HepG2 (cell line): ENCODE measurements around the gene MYO15A. TPM values are rescaled to one million over a fixed set of nuclear protein-coding genes. Genes with fewer than 3 reads are reported as not detected.

Source experiments
- ATAC-seq: fragments of 200-7000 bp; cut with Tn5 transposase; 3 replicates; pipeline ENCODE4 v1.9.1; 2020; ENCODE audit warnings: mild to moderate bottlenecking, moderate library complexity
- BruUV-seq: library from RNA; stranded (reverse); fragments of 400-500 nt; replicated peaks from 2 replicates; lab custom pipeline; 2021; lab: Mats Ljungman, UMichigan
- CTCF ChIA-PET: fragments of 300-600 bp; formaldehyde crosslinking; extraction: SDS; loops from one replicate; lab custom pipeline; 2021; ENCODE audit warnings: low total read pairs, inconsistent platforms, low intra/inter-chr PET ratio; lab: Yijun Ruan, JAX
- POLR2A ChIA-PET: fragments of 350-600 bp; sonication (Branson Sonifier 250); formaldehyde crosslinking; loops from one replicate; lab custom pipeline; 2020; ENCODE audit warnings: antibody characterized with exemption, inconsistent platforms; lab: Yijun Ruan, JAX
- DNase-seq: peaks from one replicate; pipeline ENCODE4 v3.0.0-alpha.2; 2015; ENCODE audit warnings: low spot score
- FAIRE-seq: peaks from 3 replicates; lab custom pipeline; 2011; peaks lifted over from hg19 to GRCh38; lab: Jason Lieb, UNC
- H2AFZ ChIP-seq: one replicate; pipeline ENCODE4 v1.6.1; 2011; ENCODE audit warnings: low read length, inconsistent platforms
- H3K27ac ChIP-seq: fragments of 300-600 bp; 3 replicates; pipeline ENCODE4 v1.8.0; 2011; ENCODE audit warnings: mixed run types, mild to moderate bottlenecking, mixed read lengths, low read length, inconsistent platforms; ENCODE audit not compliant: insufficient read depth; ENCODE audit errors: extremely low read length
- H3K27me3 ChIP-seq, 2 experiments: fragments of 200-600 bp in 1 of 2; 2 replicates in 1 of 2; 3 replicates in 1 of 2; pipeline versions ENCODE4 v1.6.0 to v1.8.0; 2011; ENCODE audit warnings: low read length in 2 of 2, mild to moderate bottlenecking in 2 of 2, moderate library complexity in 2 of 2, inconsistent platforms in 1 of 2; ENCODE audit not compliant: insufficient read depth in 2 of 2, control insufficient read depth in 1 of 2
- H3K36me3 ChIP-seq, 2 experiments: fragments of 200-600 bp in 1 of 2; replicated peaks in 1 of 2; 2 replicates in 1 of 2; 3 replicates in 1 of 2; pipeline versions ENCODE4 v1.5.1 to v1.8.0; 2011; ENCODE audit warnings: low read length in 2 of 2, inconsistent platforms in 1 of 2; ENCODE audit not compliant: insufficient read depth in 2 of 2, control insufficient read depth in 1 of 2
- H3K4me1 ChIP-seq: 2 replicates; pipeline ENCODE4 v1.5.1; 2012; ENCODE audit warnings: low read length, inconsistent platforms; ENCODE audit not compliant: insufficient read depth
- H3K4me2 ChIP-seq: 2 replicates; pipeline ENCODE4 v1.6.0; 2011; ENCODE audit warnings: low read depth, low read length, inconsistent platforms
- H3K4me3 ChIP-seq, 3 experiments: fragments of 200-600 bp in 1 of 3; sonication (generic), shearing (Covaris generic) in 1 of 3; replicated peaks in 1 of 3; 2 replicates each; pipeline ENCODE4 v1.5.1; 2011 to 2016; ENCODE audit warnings: low read length in 3 of 3, inconsistent platforms in 2 of 3, low read depth in 2 of 3, mild to moderate bottlenecking in 2 of 3, control low read depth in 1 of 3, mixed read lengths in 1 of 3; ENCODE audit not compliant: insufficient read depth in 1 of 3
- H3K79me2 ChIP-seq: one replicate; pipeline ENCODE4 v1.6.1; 2011; ENCODE audit warnings: low read length, inconsistent platforms; ENCODE audit not compliant: insufficient read depth
- H3K9ac ChIP-seq: 2 replicates; pipeline ENCODE4 v1.6.0; 2011; ENCODE audit warnings: mild to moderate bottlenecking, low read depth, low read length, inconsistent platforms; ENCODE audit not compliant: insufficient read depth
- H3K9me3 ChIP-seq: 2 replicates; pipeline ENCODE4 v1.5.1; 2012; ENCODE audit warnings: mild to moderate bottlenecking, low read length
- H4K20me1 ChIP-seq: 2 replicates; pipeline ENCODE4 v1.6.0; 2011; ENCODE audit warnings: inconsistent platforms, mild to moderate bottlenecking, low read length, moderate library complexity; ENCODE audit not compliant: insufficient read depth
- CEBPB ChIP-seq: IDR thresholded peaks from 2 replicates; pipeline ENCODE4 v1.6.1; 2011; ENCODE audit warnings: low read depth, low read length, improper control_type of control experiment, borderline replicate concordance
- FLYWCH1 ChIP-seq: sonication (generic); formaldehyde crosslinking; IDR thresholded peaks from 2 replicates; pipeline ENCODE4 v1.8.1; 2023; ENCODE audit warnings: mild to moderate bottlenecking, missing genetic modification reagents
- FOXM1 ChIP-seq: sonication (generic); formaldehyde crosslinking; IDR thresholded peaks from 2 replicates; pipeline ENCODE4 v1.5.0; 2020; ENCODE audit warnings: missing genetic modification reagents
- FOXP4 ChIP-seq: sonication (generic); formaldehyde crosslinking; IDR thresholded peaks from 2 replicates; pipeline ENCODE4 v1.4.0; 2020; ENCODE audit warnings: missing genetic modification reagents
- GPN1 ChIP-seq: sonication (generic); formaldehyde crosslinking; IDR thresholded peaks from 2 replicates; pipeline ENCODE4 v1.5.1; 2020; ENCODE audit warnings: missing genetic modification reagents, borderline replicate concordance
- KDM5A ChIP-seq: fragments of 200-600 bp; sonication (generic); IDR thresholded peaks from 2 replicates; pipeline ENCODE4 v1.7.0; 2018; ENCODE audit warnings: antibody characterized with exemption, mild to moderate bottlenecking, low read length, borderline replicate concordance
- PAX8 ChIP-seq: sonication (generic); formaldehyde crosslinking; IDR thresholded peaks from 2 replicates; pipeline ENCODE4 v1.8.0; 2022; ENCODE audit warnings: mild to moderate bottlenecking, missing genetic modification reagents, borderline replicate concordance
- RBFOX2 ChIP-seq: fragments of 200-400 bp; formaldehyde crosslinking; IDR thresholded peaks from 2 replicates; pipeline ENCODE4 v1.6.1; 2017; ENCODE audit warnings: low read depth, mild to moderate bottlenecking, low read length
- RXRA ChIP-seq: sonication (generic); formaldehyde crosslinking; IDR thresholded peaks from 2 replicates; pipeline ENCODE4 v1.5.1; 2020; ENCODE audit warnings: missing genetic modification reagents
- SAP130 ChIP-seq: IDR thresholded peaks from 2 replicates; pipeline ENCODE4 v1.6.1; 2016; ENCODE audit warnings: low read depth
- SOX13 ChIP-seq, 3 experiments: fragments of 450-650 bp in 1 of 3; sonication (generic) in 1 of 3; formaldehyde crosslinking in 1 of 3; IDR thresholded peaks in 2 of 3; conservative IDR thresholded peaks in 1 of 3; 2 replicates each; pipeline versions ENCODE4 v1.5.0 to v1.6.1; 2016 to 2020; ENCODE audit warnings: antibody characterized with exemption in 1 of 3, mild to moderate bottlenecking in 1 of 3, missing compliant biosample characterization in 1 of 3, missing genetic modification reagents in 1 of 3, moderate library complexity in 1 of 3
- SOX5 ChIP-seq: IDR thresholded peaks from 2 replicates; pipeline ENCODE4 v1.6.1; 2016; ENCODE audit warnings: borderline replicate concordance
- SP1 ChIP-seq, 2 experiments: fragments of 450-650 bp in 1 of 2; sonication (generic) in 1 of 2; formaldehyde crosslinking in 1 of 2; IDR thresholded peaks; 2 replicates each; pipeline versions ENCODE4 v1.4.0 to v1.6.1; 2016 to 2020; ENCODE audit warnings: missing genetic modification reagents in 1 of 2
- SP140L ChIP-seq: sonication (generic); formaldehyde crosslinking; IDR thresholded peaks from 2 replicates; pipeline ENCODE4 v1.4.0; 2020; ENCODE audit warnings: missing genetic modification reagents, borderline replicate concordance
- STAT5B ChIP-seq: sonication (generic); formaldehyde crosslinking; IDR thresholded peaks from 2 replicates; pipeline ENCODE4 v1.4.0; 2020; ENCODE audit warnings: missing genetic modification reagents
- TEAD3 ChIP-seq: optimal IDR thresholded peaks from 2 replicates; pipeline ENCODE3; 2016; ENCODE audit warnings: borderline replicate concordance
- ZBTB7A ChIP-seq: sonication (generic); formaldehyde crosslinking; IDR thresholded peaks from 2 replicates; pipeline ENCODE4 v1.8.0; 2022; ENCODE audit warnings: mild to moderate bottlenecking, missing genetic modification reagents
- ZNF160 ChIP-seq: sonication (generic); formaldehyde crosslinking; IDR thresholded peaks from 2 replicates; pipeline ENCODE4 v1.8.0; 2022; ENCODE audit warnings: mild to moderate bottlenecking, inconsistent platforms, missing genetic modification reagents
- ZNF333 ChIP-seq: sonication (generic); formaldehyde crosslinking; IDR thresholded peaks from 2 replicates; pipeline ENCODE4 v1.4.0; 2020; ENCODE audit warnings: mild to moderate bottlenecking, missing genetic modification reagents, borderline replicate concordance
- ZNF543 ChIP-seq: sonication (generic); formaldehyde crosslinking; IDR thresholded peaks from 2 replicates; pipeline ENCODE4 v1.4.0; 2020; ENCODE audit warnings: mild to moderate bottlenecking, missing genetic modification reagents
- ZNF569 ChIP-seq: sonication (generic); formaldehyde crosslinking; IDR thresholded peaks from 2 replicates; pipeline ENCODE4 v1.5.0; 2020; ENCODE audit warnings: mild to moderate bottlenecking, missing genetic modification reagents, moderate library complexity, borderline replicate concordance
- WGBS: methylation state at CpG from one replicate; pipeline ENCODE4 v1.1.6; 2017; ENCODE audit warnings: low lambda C conversion rate; 5-methylcytosine and 5-hydroxymethylcytosine counted together
- in situ Hi-C: cut with HindIII; loops from 2 replicates; pipeline ENCODE4 v1.10.0; 2017; ENCODE audit warnings: low pct_unique_long_range_greater_than_20kb; ENCODE audit not compliant: extremely low pct_ligation_motif_present
- intact Hi-C: fragments of 100-400 bp; cut with micrococcal nuclease; formaldehyde crosslinking; loops from one replicate; pipeline ENCODE4 v1.10.0; 2022; ENCODE audit not compliant: unreplicated experiment
- polyA plus RNA-seq, 8 experiments: library from polyadenylated mRNA; depleted of rRNA in 3 of 8; stranded (reverse) in 7 of 8; unstranded in 1 of 8; fragments of >200 nt; fragmentation: Illumina TruSeq in 4 of 8; extraction: Trizol in 4 of 8; gene quantifications; 2 replicates each; pipeline versions ENCODE4 v1.2.1 to v1.2.3, GENCODE V29; 2011 to 2016; ENCODE audit warnings: low read depth in 4 of 8, missing spikeins in 1 of 8, mixed read lengths in 1 of 8; ENCODE audit not compliant: insufficient read depth in 1 of 8
- total RNA-seq, 5 experiments: library from RNA; depleted of rRNA; stranded (reverse); fragments of >200 nt; fragmentation: Illumina TruSeq; extraction: Trizol; gene quantifications; 2 replicates each; pipeline ENCODE4 v1.2.3, GENCODE V29; 2016; ENCODE audit warnings: low read depth in 1 of 5

The MYO15A gene
- total and polyA plus RNA-seq, 2 of the 13 experiments (the other 11 are each of a cell fraction or from before 2014, with no cell fraction given): 0.07 to 0.20 TPM

- no peak for TF ChIP-seq SP140L (CRISPR knock-in tag)
- TF ChIP-seq FLYWCH1 (CRISPR knock-in tag): no peak
- no peak for TF ChIP-seq STAT5B (CRISPR knock-in tag)
- TF ChIP-seq FOXM1 (CRISPR knock-in tag): no peak
- no peak for TF ChIP-seq RXRA
- TF ChIP-seq ZNF543: no peak
- no peak for TF ChIP-seq SP1 (IDR thresholded peaks at IDR 0.05)
- no peak for TF ChIP-seq SP1 (CRISPR knock-in tag; IDR thresholded peaks at IDR 0.05)
- no peak for TF ChIP-seq FOXP4
- TF ChIP-seq PAX8: no peak
- no peak for TF ChIP-seq KDM5A
- TF ChIP-seq CEBPB: peak; percentile 74
- no peak for TF ChIP-seq ZNF160 (CRISPR knock-in tag)
- no peak for TF ChIP-seq GPN1 (CRISPR knock-in tag)
- TF ChIP-seq, all 625 proteins: peak for 4
Measured at GRCh38 chr17:18186627-18186982, 78.0 kb downstream of the MYO15A start (continued).

- Histone ChIP-seq H3K4me2 (peak overlapping the region; percentile 99), H3K4me1 (peaks cover 70% of the 10 kb centered on the region), H3K9me3 (no peaks in the 10 kb centered on the region), H3K9ac (peak overlapping the region; percentile 87), H3K27me3 (no peaks in the 10 kb centered on the region), H3K36me3 (peaks cover 4 to 29% of the 10 kb centered on the region in 2 experiments; a peak in 4 of 5 replicates), H3K27ac (peak overlapping the region; percentile 26), H3K79me2 (peaks cover 77% of the 10 kb centered on the region), H2AFZ (no peak overlapping the region), H3K4me3 (peak overlapping the region; percentile 80 to 96 (median 81)), H4K20me1 (peaks cover 73% of the 10 kb centered on the region)
- in situ Hi-C loops (no loop called here), intact Hi-C loops (no loop called here)
- ChIA-PET CTCF (no interaction called here), POLR2A (no interaction called here)
- peak; percentile 80 for TF ChIP-seq SOX5 (CRISPR knock-in tag)
- TF ChIP-seq ZNF333 (CRISPR knock-in tag): no peak
- peak; percentile 33 for TF ChIP-seq TEAD3 (CRISPR knock-in tag)
- 0 out of 2 replicates have a peak, but pooled peaks have one; percentile 19 for TF ChIP-seq RBFOX2
- peak; percentile 26; the same call in 1 of the 2 replicates for TF ChIP-seq SAP130 (CRISPR knock-in tag)
- 0 out of 2 replicates have a peak, but pooled peaks have one; percentile 42 for TF ChIP-seq SOX13 (IDR thresholded peaks at IDR 0.05)
- TF ChIP-seq SOX13 (CRISPR knock-in tag; conservative IDR thresholded peaks at IDR 0.05 in 1 of 2, IDR thresholded peaks at IDR 0.05 in 1 of 2): peak in 1 of 2 experiments; percentile 86; a peak in 2 of 4 replicates
- TF ChIP-seq ZNF569 (CRISPR knock-in tag): no peak
- no peak for TF ChIP-seq ZBTB7A (CRISPR knock-in tag)
- no peak for ATAC-seq
- 11% methylated on average over 2 of the region's 2 CpGs for WGBS
- no TSS peak for BruUV-seq
- FAIRE-seq: peak; percentile 34
- peak; percentile 40 for DNase-seq
Measured at GRCh38 chr17:18187226-18187625, 78.7 kb downstream of the MYO15A start.
